ENCODE data around the gene PLS3.

- TF ChIP-seq CTCF (IDR thresholded peaks at IDR 0.05; ENCODE audit: low read depth, low read length) (no peak), EZH2phosphoT487 (IDR thresholded peaks at IDR 0.05; ENCODE audit: low read depth) (no peak)
These were observed 25.6 kb upstream of the PLS3 start for GRCh38 chrX:115535421-115535820.
